MM.1S (cell line): ENCODE measurements around the gene TMEM63B.

Experiments used
- CTCF ChIP-seq: fragments of 300-600 bp; sonication (generic); IDR thresholded peaks from 2 replicates; pipeline ENCODE4 v1.5.1; 2016; ENCODE audit warnings: antibody characterized with exemption, low read length, mixed read lengths
- EZH2phosphoT487 ChIP-seq: fragments of 300-600 bp; sonication (generic); IDR thresholded peaks from 2 replicates; pipeline ENCODE4 v1.6.1; 2018; ENCODE audit warnings: antibody characterized with exemption, low read length

DNA sequence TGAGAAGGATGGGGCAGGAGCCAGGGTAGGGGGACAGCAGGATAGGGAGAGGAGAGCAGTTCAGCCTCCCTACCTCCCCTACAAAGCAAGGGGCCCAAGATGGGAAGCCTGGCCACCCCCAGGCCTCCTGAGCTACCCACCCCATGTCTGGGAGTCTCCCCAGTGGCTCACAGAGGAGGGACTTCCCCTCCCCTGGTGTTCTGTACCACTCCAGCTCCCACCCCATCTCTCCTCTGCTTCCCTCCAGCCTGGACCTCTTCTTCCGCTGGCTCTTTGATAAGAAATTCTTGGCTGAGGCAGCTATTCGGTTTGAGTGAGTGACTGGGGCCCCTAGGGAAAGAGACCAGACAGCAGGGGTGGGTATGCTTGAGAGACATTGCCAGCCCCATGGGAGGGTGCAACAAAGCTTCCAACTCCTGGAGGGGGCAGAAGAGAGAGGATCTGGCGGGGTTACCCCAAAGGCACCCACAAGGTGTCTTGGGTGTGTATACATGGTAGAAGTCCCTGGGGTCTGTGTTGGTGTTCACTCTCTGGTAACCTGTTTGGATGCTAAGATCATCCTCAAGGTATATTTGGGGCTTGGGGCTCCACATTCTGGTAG lies 23.1 kb downstream of the TMEM63B start:
- TF ChIP-seq CTCF = no peak
- TF ChIP-seq EZH2phosphoT487 = no peak
